ENCODE data around the gene GALT. TPM values are rescaled to one million over a fixed set of nuclear protein-coding genes. Genes with fewer than 3 reads are reported as not detected.

GALT gene
- total RNA-seq (49.2 TPM), polyA plus RNA-seq (ENCODE audit: insufficient read depth, low read depth, low replicate concordance) (83.7 TPM)
- long read RNA-seq, donor 1, transcript GALT-210 (2 exons, 858 nt) = major isoform, 6 of 10 reads
- long read RNA-seq, donor 1, partial matches to known transcripts = 0 of 10 reads
- long read RNA-seq, donor 1, other reads (novel, unspliced or antisense) = 0 of 10 reads
- long read RNA-seq, donor 2, transcript GALT-210 (2 exons, 858 nt) = major isoform, 5 of 10 reads
- long read RNA-seq, donor 2, transcript GALT-201 (11 exons, 1,768 nt) = major isoform, 5 of 10 reads
- long read RNA-seq, donor 2, partial matches to known transcripts = 0 of 10 reads
- long read RNA-seq, donor 2, other reads (novel, unspliced or antisense) = 0 of 10 reads
- long read RNA-seq, donor 3, transcript GALT-210 (2 exons, 858 nt) = major isoform, 9 of 17 reads
- long read RNA-seq, donor 3, transcript GALT-201 (11 exons, 1,768 nt) = minor isoform, 7 of 17 reads
- long read RNA-seq, donor 3, partial matches to known transcripts = 0 of 17 reads
- long read RNA-seq, donor 3, other reads (novel, unspliced or antisense) = 0 of 17 reads
- long read RNA-seq, donor 4, transcript GALT-210 (2 exons, 858 nt) = major isoform, 8 of 19 reads
- long read RNA-seq, donor 4, transcript GALT-201 (11 exons, 1,768 nt) = minor isoform, 6 of 19 reads
- long read RNA-seq, donor 4, partial matches to known transcripts = 5 of 19 reads
- long read RNA-seq, donor 4, other reads (novel, unspliced or antisense) = 0 of 19 reads
- long read RNA-seq, donor 5, partial matches to known transcripts = 0 of 1 reads
- long read RNA-seq, donor 5, other reads (novel, unspliced or antisense) = 0 of 1 reads
- long read RNA-seq, donor 6, partial matches to known transcripts = 0 of 8 reads
- long read RNA-seq, donor 6, other reads (novel, unspliced or antisense) = 0 of 8 reads
- long read RNA-seq, donor 7, transcript GALT-201 (11 exons, 1,768 nt) = major isoform, 6 of 60 reads
- long read RNA-seq, donor 7, partial matches to known transcripts = 45 of 60 reads
- long read RNA-seq, donor 7, other reads (novel, unspliced or antisense) = 9 of 60 reads
- long read RNA-seq, donor 8, partial matches to known transcripts = 0 of 8 reads
- long read RNA-seq, donor 8, other reads (novel, unspliced or antisense) = 0 of 8 reads
- long read RNA-seq, donor 9, partial matches to known transcripts = 0 of 4 reads
- long read RNA-seq, donor 9, other reads (novel, unspliced or antisense) = 0 of 4 reads
- long read RNA-seq, donor 10, transcript GALT-210 (2 exons, 858 nt) = major isoform, 5 of 15 reads
- long read RNA-seq, donor 10, transcript GALT-201 (11 exons, 1,768 nt) = major isoform, 5 of 15 reads
- long read RNA-seq, donor 10, partial matches to known transcripts = 5 of 15 reads
- long read RNA-seq, donor 10, other reads (novel, unspliced or antisense) = 0 of 15 reads

DNA sequence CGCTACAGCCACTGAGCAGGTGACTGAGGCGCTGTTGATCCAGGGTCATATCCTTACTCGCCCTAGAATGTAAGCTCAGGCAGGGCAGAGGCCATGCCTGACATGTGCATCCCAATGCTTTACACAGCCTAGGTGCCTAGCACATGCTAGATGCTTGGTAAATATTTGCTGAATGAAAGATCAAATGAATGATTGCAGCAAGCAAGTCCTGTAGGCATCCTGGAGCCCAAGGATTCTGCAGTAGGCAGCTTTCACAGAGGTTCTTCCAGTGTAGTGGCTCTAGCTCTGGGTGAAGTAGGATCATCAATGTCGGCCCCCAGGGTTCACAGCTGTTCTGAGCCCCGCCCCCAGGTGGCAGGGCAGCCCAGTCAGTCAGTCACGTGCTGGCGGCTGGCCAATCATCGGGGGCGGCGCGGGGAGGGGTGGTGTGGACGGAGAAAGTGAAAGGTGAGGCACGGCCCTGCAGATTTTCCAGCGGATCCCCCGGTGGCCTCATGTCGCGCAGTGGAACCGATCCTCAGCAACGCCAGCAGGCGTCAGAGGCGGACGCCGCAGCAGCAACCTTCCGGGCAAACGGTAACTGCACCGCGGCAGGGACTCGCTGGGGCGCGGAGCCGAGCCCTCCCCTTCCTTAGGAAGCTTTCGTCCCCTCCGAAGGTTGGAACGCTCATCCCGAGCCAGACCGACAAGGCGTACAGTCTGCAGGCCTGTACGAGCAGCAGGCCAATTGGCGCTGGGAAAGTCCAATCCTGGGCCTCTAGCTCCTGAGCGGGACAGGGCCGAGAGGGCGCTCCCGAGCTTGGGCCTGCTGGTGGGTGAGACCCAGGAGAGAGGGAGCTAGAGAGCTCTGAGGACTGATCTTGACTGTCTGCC lies at the start of gene GALT:
Gene GALT (plus strand): TSS at position 465 of the 873 bp plus-strand sequence. CDS start 30 bp downstream, at position 495.
- peaks cover 10 to 36% (median 25%) of the 10 kb centered on the region in 3 donors for H3K4me1 ChIP-seq (ENCODE audit: control insufficient read depth in 2 of 3, insufficient read depth in 2 of 3, low read depth in 1 of 3, low read length in 3 of 3)
- H3K27me3 ChIP-seq (ENCODE audit: control insufficient read depth, insufficient read depth, low read length) = no peaks in the 10 kb centered on the region
- FAIRE-seq (no peak), DNase-seq (peak; percentile 96 to 98 (median 97))
- H3K9ac ChIP-seq (ENCODE audit: low read length in 3 of 3) = peak within 1 kb of the TSS; percentile 77 to 96 (median 86)
- H3K4me3 ChIP-seq (ENCODE audit: low read length in 3 of 3) = peak within 1 kb of the TSS; percentile 71 to 87 (median 87)
- no peaks in the 10 kb centered on the region for H3K9me3 ChIP-seq (ENCODE audit: control insufficient read depth in 2 of 3, insufficient read depth in 1 of 3, low read length in 3 of 3)
- peak within 1 kb of the TSS; percentile 66 to 88 for H3K27ac ChIP-seq (ENCODE audit: low read depth in 2 of 2, low read length in 2 of 2)
- TF ChIP-seq, protein P1, sequence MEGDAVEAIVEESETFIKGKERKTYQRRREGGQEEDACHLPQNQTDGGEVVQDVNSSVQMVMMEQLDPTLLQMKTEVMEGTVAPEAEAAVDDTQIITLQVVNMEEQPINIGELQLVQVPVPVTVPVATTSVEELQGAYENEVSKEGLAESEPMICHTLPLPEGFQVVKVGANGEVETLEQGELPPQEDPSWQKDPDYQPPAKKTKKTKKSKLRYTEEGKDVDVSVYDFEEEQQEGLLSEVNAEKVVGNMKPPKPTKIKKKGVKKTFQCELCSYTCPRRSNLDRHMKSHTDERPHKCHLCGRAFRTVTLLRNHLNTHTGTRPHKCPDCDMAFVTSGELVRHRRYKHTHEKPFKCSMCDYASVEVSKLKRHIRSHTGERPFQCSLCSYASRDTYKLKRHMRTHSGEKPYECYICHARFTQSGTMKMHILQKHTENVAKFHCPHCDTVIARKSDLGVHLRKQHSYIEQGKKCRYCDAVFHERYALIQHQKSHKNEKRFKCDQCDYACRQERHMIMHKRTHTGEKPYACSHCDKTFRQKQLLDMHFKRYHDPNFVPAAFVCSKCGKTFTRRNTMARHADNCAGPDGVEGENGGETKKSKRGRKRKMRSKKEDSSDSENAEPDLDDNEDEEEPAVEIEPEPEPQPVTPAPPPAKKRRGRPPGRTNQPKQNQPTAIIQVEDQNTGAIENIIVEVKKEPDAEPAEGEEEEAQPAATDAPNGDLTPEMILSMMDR (IDR thresholded peaks at IDR 0.05; ENCODE audit: borderline replicate concordance, extremely low read depth, insufficient read depth) = peak; percentile 7
- intact Hi-C loops (cut with DNase I) = no loop called here
- H3K36me3 ChIP-seq (ENCODE audit: control insufficient read depth in 2 of 3, insufficient read depth in 3 of 3, low read length in 3 of 3) = peaks cover 4 to 18% (median 5%) of the 10 kb centered on the region in 3 donors

DNA sequence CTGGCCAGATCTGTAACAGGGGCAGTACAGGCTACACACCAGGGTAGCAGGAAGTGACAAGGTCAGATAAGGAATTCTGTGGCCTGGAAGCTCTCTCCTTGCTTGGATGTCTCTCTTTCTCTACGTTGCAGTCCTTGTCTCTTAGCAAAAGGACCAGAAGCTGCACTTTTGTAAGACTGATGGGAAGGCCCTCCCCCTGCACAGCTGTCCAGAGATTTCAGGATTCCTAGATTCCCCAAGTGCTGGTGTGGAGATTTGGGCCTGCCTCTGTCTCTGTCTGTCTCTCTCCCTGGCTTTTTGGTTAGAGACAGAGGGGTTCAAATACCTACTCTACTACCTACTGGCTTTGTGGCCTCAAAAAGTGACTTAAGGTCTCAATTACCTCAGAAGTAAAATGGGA lies 46.9 kb upstream of the GALT start:
- intact Hi-C loops (cut with DNase I) = loop anchor here (10.0 kb wide), 1 partner anchor 185 kb away; no protein-coding TSS in a partner anchor
- Histone ChIP-seq H3K9me3 (ENCODE audit: control insufficient read depth in 2 of 3, insufficient read depth in 1 of 3, low read length in 3 of 3) (no peaks in the 10 kb centered on the region), H3K27me3 (ENCODE audit: control insufficient read depth, insufficient read depth, low read length) (no peaks in the 10 kb centered on the region), H3K36me3 (ENCODE audit: control insufficient read depth in 2 of 3, insufficient read depth in 3 of 3, low read length in 3 of 3) (no peaks in the 10 kb centered on the region), H3K9ac (ENCODE audit: low read length in 3 of 3) (no peak overlapping the region), H3K4me1 (ENCODE audit: control insufficient read depth in 2 of 3, insufficient read depth in 2 of 3, low read depth in 1 of 3, low read length in 3 of 3) (no peaks in the 10 kb centered on the region), H3K4me3 (ENCODE audit: low read length in 3 of 3) (no peak overlapping the region), H3K27ac (ENCODE audit: low read depth in 2 of 2, low read length in 2 of 2) (no peak overlapping the region)
- DNase-seq (no peak), FAIRE-seq (no peak)
- TF ChIP-seq, protein P1 (IDR thresholded peaks at IDR 0.05; ENCODE audit: borderline replicate concordance, extremely low read depth, insufficient read depth) = no peak

DNA sequence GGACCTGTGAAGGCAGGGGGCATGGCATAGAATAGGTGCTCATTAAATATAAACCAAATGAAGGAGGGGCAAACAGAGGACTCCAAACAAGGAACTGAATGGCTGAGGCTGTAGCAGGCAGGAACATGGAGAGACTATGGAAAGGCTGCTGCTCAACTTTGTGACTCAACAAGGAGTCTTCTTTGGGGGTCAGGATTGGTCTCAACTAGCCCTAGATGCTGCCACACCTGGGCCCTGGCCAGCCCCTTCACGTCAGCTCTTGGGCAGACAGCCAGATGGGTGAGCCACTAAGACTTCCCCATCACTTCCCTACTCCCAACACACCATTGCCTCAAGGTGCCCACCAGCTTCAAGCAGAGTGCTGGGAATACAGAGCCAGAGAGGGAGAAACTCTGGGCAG lies 45.6 kb upstream of the GALT start:
- intact Hi-C loops (cut with DNase I) = no loop called here
- Histone ChIP-seq H3K36me3 (ENCODE audit: control insufficient read depth in 2 of 3, insufficient read depth in 3 of 3, low read length in 3 of 3) (no peaks in the 10 kb centered on the region), H3K9ac (ENCODE audit: low read length in 3 of 3) (no peak overlapping the region), H3K9me3 (ENCODE audit: control insufficient read depth in 2 of 3, insufficient read depth in 1 of 3, low read length in 3 of 3) (no peaks in the 10 kb centered on the region), H3K27me3 (ENCODE audit: control insufficient read depth, insufficient read depth, low read length) (no peaks in the 10 kb centered on the region), H3K27ac (ENCODE audit: low read depth in 2 of 2, low read length in 2 of 2) (no peak overlapping the region), H3K4me1 (ENCODE audit: control insufficient read depth in 2 of 3, insufficient read depth in 2 of 3, low read depth in 1 of 3, low read length in 3 of 3) (no peaks in the 10 kb centered on the region), H3K4me3 (ENCODE audit: low read length in 3 of 3) (no peak overlapping the region)
- TF ChIP-seq, protein P1 (IDR thresholded peaks at IDR 0.05; ENCODE audit: borderline replicate concordance, extremely low read depth, insufficient read depth) = no peak
- no peak for DNase-seq
- FAIRE-seq = no peak

Measured in kidney (tissue), 22 donors.